H9 (cell line): ENCODE results near the gene BMPER. TPM values are rescaled to one million over a fixed set of nuclear protein-coding genes. Genes with fewer than 3 reads are reported as not detected.

Experiments
- DNase-seq: peaks from one replicate; pipeline ENCODE4 v3.0.0-alpha.2; 2017
- H2AFZ ChIP-seq: one replicate; pipeline ENCODE4 v1.6.1; 2013; ENCODE audit warnings: mild to moderate bottlenecking, low read length, control low read depth, moderate library complexity
- H2AK5ac ChIP-seq: 2 replicates; pipeline ENCODE4 v1.6.1; 2013; ENCODE audit warnings: low read length, control low read depth, mixed read lengths; ENCODE audit not compliant: insufficient read length
- H2BK120ac ChIP-seq: one replicate; pipeline ENCODE4 v1.6.1; 2013; ENCODE audit warnings: low read depth, mild to moderate bottlenecking, low read length, control low read depth, inconsistent platforms; ENCODE audit not compliant: poor library complexity, severe bottlenecking
- H2BK12ac ChIP-seq: 2 replicates; pipeline ENCODE4 v1.6.1; 2013; ENCODE audit warnings: low read length, control low read depth, mixed read lengths, low read depth; ENCODE audit not compliant: insufficient read length
- H2BK15ac ChIP-seq: 2 replicates; pipeline ENCODE4 v1.6.1; 2013; ENCODE audit warnings: low read depth, low read length, control low read depth
- H2BK20ac ChIP-seq: one replicate; pipeline ENCODE4 v1.6.1; 2013; ENCODE audit warnings: low read depth, mild to moderate bottlenecking, low read length, control low read depth, inconsistent platforms; ENCODE audit not compliant: poor library complexity, severe bottlenecking
- H2BK5ac ChIP-seq: 2 replicates; pipeline ENCODE4 v1.6.1; 2013; ENCODE audit warnings: low read length, control low read depth, mixed read lengths; ENCODE audit not compliant: insufficient read length
- H3K14ac ChIP-seq: 2 replicates; pipeline ENCODE4 v1.6.1; 2013; ENCODE audit warnings: low read length, control low read depth; ENCODE audit not compliant: insufficient read depth
- H3K18ac ChIP-seq: 2 replicates; pipeline ENCODE4 v1.6.1; 2013; ENCODE audit warnings: low read depth, mild to moderate bottlenecking, mixed read lengths, low read length, control low read depth; ENCODE audit not compliant: insufficient read length
- H3K23ac ChIP-seq: 2 replicates; pipeline ENCODE4 v1.6.1; 2013; ENCODE audit warnings: low read length, control low read depth, mixed read lengths, low read depth; ENCODE audit not compliant: insufficient read length
- H3K23me2 ChIP-seq: 2 replicates; pipeline ENCODE4 v1.6.1; 2013; ENCODE audit warnings: low read depth, mild to moderate bottlenecking, mixed read lengths, low read length, control low read depth; ENCODE audit not compliant: insufficient read length, poor library complexity, severe bottlenecking
- H3K27ac ChIP-seq: 2 replicates; pipeline ENCODE4 v1.5.1; 2013; ENCODE audit warnings: low read length, control low read depth, mixed read lengths, low read depth; ENCODE audit not compliant: insufficient read length
- H3K27me3 ChIP-seq: 2 replicates; pipeline ENCODE4 v1.6.1; 2013; ENCODE audit warnings: low read length, control low read depth, inconsistent platforms; ENCODE audit not compliant: insufficient read depth
- H3K4ac ChIP-seq: 2 replicates; pipeline ENCODE4 v1.6.1; 2013; ENCODE audit warnings: low read depth, mild to moderate bottlenecking, control low read depth, inconsistent platforms, low read length, moderate library complexity
- H3K4me1 ChIP-seq: 2 replicates; pipeline ENCODE4 v1.6.1; 2013; ENCODE audit warnings: low read length, control low read depth, inconsistent platforms; ENCODE audit not compliant: insufficient read depth
- H3K4me2 ChIP-seq: 2 replicates; pipeline ENCODE4 v1.6.1; 2013; ENCODE audit warnings: low read length, control low read depth, mixed read lengths; ENCODE audit not compliant: insufficient read length, insufficient read depth
- H3K56ac ChIP-seq: 2 replicates; pipeline ENCODE4 v1.6.1; 2013; ENCODE audit warnings: low read depth, mild to moderate bottlenecking, mixed read lengths, low read length, control low read depth; ENCODE audit not compliant: insufficient read length
- H3K79me1 ChIP-seq: 2 replicates; pipeline ENCODE4 v1.6.1; 2013; ENCODE audit warnings: low read depth, mild to moderate bottlenecking, moderate library complexity, low read length, control low read depth, inconsistent platforms; ENCODE audit not compliant: insufficient read depth, poor library complexity, severe bottlenecking
- H3K79me2 ChIP-seq: 2 replicates; pipeline ENCODE4 v1.6.1; 2013; ENCODE audit warnings: low read length, control low read depth, inconsistent platforms; ENCODE audit not compliant: insufficient read depth
- H3K9ac ChIP-seq: 2 replicates; pipeline ENCODE4 v1.6.1; 2013; ENCODE audit warnings: low read length, control low read depth, mixed read lengths; ENCODE audit not compliant: insufficient read length; ENCODE audit errors: extremely low read depth
- H3K9me3 ChIP-seq: one replicate; pipeline ENCODE4 v1.6.1; 2013; ENCODE audit warnings: low read depth, low read length, inconsistent platforms; ENCODE audit not compliant: control insufficient read depth
- H3T11ph ChIP-seq: one replicate; pipeline ENCODE4 v1.6.1; 2013; ENCODE audit warnings: mild to moderate bottlenecking, low read length, control low read depth, inconsistent platforms
- H4K20me1 ChIP-seq: one replicate; pipeline ENCODE4 v1.6.1; 2013; ENCODE audit not compliant: control insufficient read depth, insufficient read length, insufficient read depth
- H4K5ac ChIP-seq: 2 replicates; pipeline ENCODE4 v1.6.1; 2013; ENCODE audit warnings: low read depth, mild to moderate bottlenecking, mixed read lengths, low read length, control low read depth; ENCODE audit not compliant: insufficient read length
- H4K8ac ChIP-seq: replicated peaks from 2 replicates; pipeline ENCODE4 v1.6.1; 2013; ENCODE audit warnings: low read length, control low read depth, mixed read lengths, low read depth; ENCODE audit not compliant: insufficient read length
- H4K91ac ChIP-seq: 2 replicates; pipeline ENCODE4 v1.6.1; 2013; ENCODE audit warnings: low read depth, mild to moderate bottlenecking, moderate library complexity, mixed read lengths, low read length, control low read depth; ENCODE audit not compliant: insufficient read length
- H3K27ac Mint-ChIP-seq, 3 experiments: 2 replicates in 2 of 3; 3 replicates in 1 of 3; pipeline ENCODE4 v1.8.0; 2020 to 2021; ENCODE audit warnings: mixed read lengths in 3 of 3, mild to moderate bottlenecking in 1 of 3, moderate library complexity in 1 of 3
- H3K27me3 Mint-ChIP-seq: 2 replicates; pipeline ENCODE4 v1.8.0; 2021; ENCODE audit warnings: low read depth, mild to moderate bottlenecking, moderate library complexity, mixed read lengths
- H3K36me3 Mint-ChIP-seq, 3 experiments: 2 replicates in 2 of 3; 3 replicates in 1 of 3; pipeline ENCODE4 v1.8.0; 2020 to 2021; ENCODE audit warnings: low read depth in 3 of 3, mixed read lengths in 3 of 3; ENCODE audit not compliant: insufficient read depth in 1 of 3
- H3K4me1 Mint-ChIP-seq, 2 experiments: 2 replicates each; pipeline ENCODE4 v1.8.0; 2020; ENCODE audit warnings: mixed read lengths in 2 of 2
- H3K4me3 Mint-ChIP-seq, 2 experiments: 2 replicates in 1 of 2; 3 replicates in 1 of 2; pipeline ENCODE4 v1.8.0; 2020 to 2021; ENCODE audit warnings: mild to moderate bottlenecking in 2 of 2, mixed read lengths in 2 of 2, moderate library complexity in 1 of 2
- H3K9me3 Mint-ChIP-seq, 2 experiments: 2 replicates in 1 of 2; 3 replicates in 1 of 2; pipeline ENCODE4 v1.8.0; 2020; ENCODE audit warnings: mild to moderate bottlenecking in 2 of 2, mixed read lengths in 2 of 2, moderate library complexity in 1 of 2
- CTCF ChIP-seq: fragments of 200-600 bp; sonication (generic); conservative IDR thresholded peaks from 3 replicates; pipeline ENCODE4 v1.8.0; 2021; ENCODE audit warnings: antibody characterized with exemption, mild to moderate bottlenecking
- WGBS: extraction: QIAGEN DNeasy Blood & Tissue Kit; methylation state at CpG from one replicate; pipeline ENCODE4 v1.1.7; 2013; ENCODE audit warnings: missing lambda C conversion rate, low lambda C conversion rate, mixed read lengths; ENCODE audit not compliant: insufficient read length; ENCODE audit errors: extremely low coverage; 5-methylcytosine and 5-hydroxymethylcytosine counted together
- total RNA-seq: library from RNA; stranded (reverse); gene quantifications from 2 replicates; pipeline ENCODE4 v1.2.1, GENCODE V29; 2021

Gene BMPER
- total RNA-seq, 1 experiment from 2014 or later: 0.20 TPM

- H3K4me1 Mint-ChIP-seq: no peaks in the 10 kb centered on the region
- H3K36me3 Mint-ChIP-seq: no peaks in the 10 kb centered on the region; a peak in 1 of 7 replicates
- Histone ChIP-seq H3K79me1 (no peaks in the 10 kb centered on the region), H2BK5ac (no peak overlapping the region), H3K79me2 (no peaks in the 10 kb centered on the region), H3K14ac (no peak overlapping the region), H2BK20ac (no peak overlapping the region), H3K9ac (no peak overlapping the region), H4K20me1 (no peaks in the 10 kb centered on the region), H2AFZ (no peak overlapping the region), H3K4ac (no peak overlapping the region), H2AK5ac (no peak overlapping the region), H3K4me2 (no peak overlapping the region), H3K18ac (no peak overlapping the region), H3K27ac (no peak overlapping the region), H3K9me3 (no peaks in the 10 kb centered on the region), H3K4me1 (no peaks in the 10 kb centered on the region), H3K23me2 (no peaks in the 10 kb centered on the region), H4K5ac (no peak overlapping the region), H2BK120ac (no peak overlapping the region), H4K8ac (no peak overlapping the region), H3T11ph (no peak overlapping the region), H3K27me3 (no peaks in the 10 kb centered on the region), H3K23ac (no peak overlapping the region), H2BK15ac (no peak overlapping the region), H2BK12ac (no peak overlapping the region), H4K91ac (no peak overlapping the region), H3K56ac (no peak overlapping the region)
- H3K27ac Mint-ChIP-seq: no peak overlapping the region
- DNase-seq: no peak
- WGBS: no CpG with 5 or more reads among the region's 1 CpG
- no peak overlapping the region for H3K4me3 Mint-ChIP-seq
- TF ChIP-seq CTCF: no peak
- no peaks in the 10 kb centered on the region for H3K9me3 Mint-ChIP-seq
- H3K27me3 Mint-ChIP-seq: no peaks in the 10 kb centered on the region; the same call in 1 of the 2 replicates
Measured at GRCh38 chr7:34198231-34198641, 292.9 kb downstream of the BMPER start.
